C4-2B (cell line): ENCODE results near the gene SEPTIN11.

Experiments
- CTCF ChIP-seq: fragments of 450-650 bp; conservative IDR thresholded peaks from 2 replicates; pipeline ENCODE4 v1.5.1; 2017; ENCODE audit warnings: mild to moderate bottlenecking
- ZFX ChIP-seq: fragments of 450-650 bp; IDR thresholded peaks from 2 replicates; pipeline ENCODE4 v1.6.1; 2017

GRCh38 chr4:76951672-76952010 is 2.1 kb downstream of the SEPTIN11 start:
- no peak for TF ChIP-seq CTCF
- TF ChIP-seq ZFX: no peak
